Omental fat pad (tissue), 4 donors: ENCODE results near the gene KIAA0930. TPM values are rescaled to one million over a fixed set of nuclear protein-coding genes. Genes with fewer than 3 reads are reported as not detected.
"Not testable (repeated sequence)": the region's sequence is repeated elsewhere in the genome, so short reads cannot be mapped to it uniquely, and the experiment has no call there.

Experiments
- ATAC-seq: fragments of 150-250 bp; one replicate; pipeline ENCODE4 v1.9.1; 2016; ENCODE audit warnings: mild to moderate bottlenecking, moderate library complexity; ENCODE audit not compliant: low FRiP score
- DNase-seq: peaks from one replicate; pipeline ENCODE4 v3.0.0-alpha.2; 2019; ENCODE audit warnings: low spot score
- total RNA-seq, 4 donors: library from RNA; depleted of rRNA; stranded (reverse); fragments of >200 nt; gene quantifications; one replicate each; pipeline ENCODE4 v1.1.0, GENCODE V29; 2016
- TF ChIP-seq, protein P1 (sequence below), 3 donors: fragments of 450-650 bp; IDR thresholded peaks; one replicate each; pipeline ENCODE4 v1.5.1; 2016 to 2017; ENCODE audit warnings: antibody characterized with exemption in 3 of 3, mild to moderate bottlenecking in 3 of 3, moderate library complexity in 2 of 3

Gene KIAA0930
- total RNA-seq, 4 donors from 2014 or later, result 27.4 to 58.8 (median 50.2) TPM

DNA sequence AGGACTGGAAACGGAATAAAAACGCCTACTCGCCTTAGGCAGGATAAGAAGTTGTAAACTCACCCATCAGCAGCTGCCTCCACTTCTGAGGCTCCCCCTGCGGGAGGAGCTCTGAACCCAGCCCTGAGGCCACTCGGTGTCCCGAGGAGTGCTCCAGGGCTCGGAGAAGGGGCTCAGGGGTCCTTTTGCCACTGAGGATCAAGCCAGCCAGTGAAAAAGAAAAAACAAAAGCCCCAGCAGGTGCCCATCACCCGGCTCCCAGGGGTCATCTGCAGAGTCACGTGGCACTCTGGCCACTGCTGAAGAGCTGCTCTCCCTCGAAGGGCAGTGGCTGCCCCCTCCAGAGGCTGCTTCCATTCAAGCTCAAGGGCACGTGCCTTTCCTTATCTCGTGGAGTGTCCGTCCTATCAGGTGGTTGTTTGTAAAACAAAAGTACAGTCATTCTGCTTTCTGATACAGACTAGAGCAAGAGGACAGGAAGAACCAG, 48.0 kb downstream of the KIAA0930 start:
- TF ChIP-seq, protein P1, sequence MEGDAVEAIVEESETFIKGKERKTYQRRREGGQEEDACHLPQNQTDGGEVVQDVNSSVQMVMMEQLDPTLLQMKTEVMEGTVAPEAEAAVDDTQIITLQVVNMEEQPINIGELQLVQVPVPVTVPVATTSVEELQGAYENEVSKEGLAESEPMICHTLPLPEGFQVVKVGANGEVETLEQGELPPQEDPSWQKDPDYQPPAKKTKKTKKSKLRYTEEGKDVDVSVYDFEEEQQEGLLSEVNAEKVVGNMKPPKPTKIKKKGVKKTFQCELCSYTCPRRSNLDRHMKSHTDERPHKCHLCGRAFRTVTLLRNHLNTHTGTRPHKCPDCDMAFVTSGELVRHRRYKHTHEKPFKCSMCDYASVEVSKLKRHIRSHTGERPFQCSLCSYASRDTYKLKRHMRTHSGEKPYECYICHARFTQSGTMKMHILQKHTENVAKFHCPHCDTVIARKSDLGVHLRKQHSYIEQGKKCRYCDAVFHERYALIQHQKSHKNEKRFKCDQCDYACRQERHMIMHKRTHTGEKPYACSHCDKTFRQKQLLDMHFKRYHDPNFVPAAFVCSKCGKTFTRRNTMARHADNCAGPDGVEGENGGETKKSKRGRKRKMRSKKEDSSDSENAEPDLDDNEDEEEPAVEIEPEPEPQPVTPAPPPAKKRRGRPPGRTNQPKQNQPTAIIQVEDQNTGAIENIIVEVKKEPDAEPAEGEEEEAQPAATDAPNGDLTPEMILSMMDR (IDR thresholded peaks at IDR 0.05), result no peak

DNA sequence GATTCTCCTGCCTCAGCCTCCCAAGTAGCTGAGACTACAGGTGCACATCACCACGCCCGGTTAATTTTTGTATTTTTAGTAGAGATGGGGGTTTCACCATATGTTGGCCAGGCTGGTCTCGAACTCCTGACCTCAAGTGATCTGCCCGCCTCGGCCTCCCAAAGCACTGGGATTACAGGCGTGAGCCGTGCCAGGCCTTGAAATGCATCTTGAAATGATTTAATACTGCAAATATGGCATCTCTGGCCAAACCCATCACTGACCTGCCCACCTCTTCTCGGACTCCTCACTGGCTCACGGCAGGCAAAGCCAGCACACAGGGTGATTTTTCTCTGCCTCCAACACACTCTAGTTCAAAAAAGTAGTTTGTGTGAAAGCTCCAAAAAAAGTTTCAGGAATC, 48.9 kb downstream of the KIAA0930 start:
- not testable (repeated sequence) for DNase-seq, ATAC-seq

More for the DNA sequence above, 48.0 kb downstream of the KIAA0930 start:
- no peak for DNase-seq
- no peak for ATAC-seq

DNA sequence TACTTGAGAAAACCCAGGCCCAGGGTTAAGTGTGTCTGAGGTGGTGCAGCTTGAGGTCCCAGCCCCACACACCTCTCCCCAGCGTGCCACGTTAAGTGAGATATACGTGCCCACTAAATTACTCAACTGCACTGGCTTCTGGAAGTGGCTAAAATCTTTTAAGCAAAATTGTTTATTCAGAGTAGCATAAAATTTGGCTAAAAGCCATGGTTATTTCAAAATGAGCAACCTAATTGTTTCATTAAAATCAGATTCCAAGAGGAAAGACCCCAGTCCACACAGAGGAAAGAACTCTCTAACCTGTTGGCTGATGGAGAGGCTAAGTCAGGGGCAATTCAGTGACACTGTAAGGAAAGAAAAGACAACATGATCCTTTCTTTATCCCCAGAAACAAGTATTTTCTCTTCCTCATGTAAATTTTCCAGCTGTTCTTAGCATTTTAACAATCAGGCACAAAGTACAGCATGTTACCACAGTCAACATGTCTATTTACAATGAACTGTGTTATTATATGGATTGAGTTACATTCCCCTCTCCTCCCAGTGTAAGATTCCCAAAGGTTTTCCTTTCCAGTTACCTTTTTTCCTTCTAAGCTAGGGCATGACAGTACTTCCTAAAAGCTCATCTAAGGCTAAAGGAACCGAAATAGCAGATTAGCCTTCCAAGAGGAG, 50.4 kb downstream of the KIAA0930 start:
- TF ChIP-seq, protein P1 (IDR thresholded peaks at IDR 0.05), result no peak
- ATAC-seq (no peak), DNase-seq (no peak)

DNA sequence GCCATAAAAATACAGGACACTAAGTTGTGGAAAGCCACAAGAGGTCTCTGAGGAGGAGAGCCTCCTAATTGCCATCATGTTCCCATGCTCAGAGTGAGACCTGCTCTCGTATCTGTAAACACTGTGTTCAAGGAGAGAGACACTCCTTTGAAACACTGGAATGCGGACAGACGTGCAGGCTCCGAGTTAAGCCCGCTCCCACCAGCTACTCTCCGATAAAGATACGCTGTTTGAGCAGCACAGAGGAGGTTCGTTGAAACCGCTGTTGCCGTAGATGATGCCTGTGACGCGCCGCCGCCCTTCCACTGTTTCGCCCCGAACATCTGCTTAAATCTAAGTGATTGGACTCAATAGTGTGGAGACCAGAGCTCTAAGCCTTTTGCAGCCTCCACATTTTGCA, 51.9 kb downstream of the KIAA0930 start:
- ATAC-seq (no peak), DNase-seq (no peak)
- TF ChIP-seq, protein P1 (IDR thresholded peaks at IDR 0.05), result no peak

DNA sequence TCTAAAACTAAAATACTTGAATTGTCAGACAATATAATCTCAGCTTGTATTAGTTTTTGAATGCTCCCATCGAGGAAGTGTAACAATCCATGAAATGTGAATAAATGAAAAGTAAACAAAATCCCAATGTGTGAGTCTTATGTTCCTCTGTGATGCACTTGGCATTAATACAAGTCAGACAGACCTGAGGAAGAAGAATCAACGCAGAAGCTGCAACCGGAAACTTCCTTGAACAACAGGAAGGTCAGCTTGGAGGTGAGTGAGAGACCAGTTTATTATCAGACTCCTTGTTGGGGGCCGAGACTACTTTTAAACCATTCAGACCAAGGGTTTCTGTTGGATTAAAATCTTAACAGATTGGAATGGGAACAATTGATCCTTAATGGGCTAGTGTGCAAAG, 52.8 kb downstream of the KIAA0930 start:
- TF ChIP-seq, protein P1 (IDR thresholded peaks at IDR 0.05), result no peak
- no peak for DNase-seq
- ATAC-seq, result no peak

DNA sequence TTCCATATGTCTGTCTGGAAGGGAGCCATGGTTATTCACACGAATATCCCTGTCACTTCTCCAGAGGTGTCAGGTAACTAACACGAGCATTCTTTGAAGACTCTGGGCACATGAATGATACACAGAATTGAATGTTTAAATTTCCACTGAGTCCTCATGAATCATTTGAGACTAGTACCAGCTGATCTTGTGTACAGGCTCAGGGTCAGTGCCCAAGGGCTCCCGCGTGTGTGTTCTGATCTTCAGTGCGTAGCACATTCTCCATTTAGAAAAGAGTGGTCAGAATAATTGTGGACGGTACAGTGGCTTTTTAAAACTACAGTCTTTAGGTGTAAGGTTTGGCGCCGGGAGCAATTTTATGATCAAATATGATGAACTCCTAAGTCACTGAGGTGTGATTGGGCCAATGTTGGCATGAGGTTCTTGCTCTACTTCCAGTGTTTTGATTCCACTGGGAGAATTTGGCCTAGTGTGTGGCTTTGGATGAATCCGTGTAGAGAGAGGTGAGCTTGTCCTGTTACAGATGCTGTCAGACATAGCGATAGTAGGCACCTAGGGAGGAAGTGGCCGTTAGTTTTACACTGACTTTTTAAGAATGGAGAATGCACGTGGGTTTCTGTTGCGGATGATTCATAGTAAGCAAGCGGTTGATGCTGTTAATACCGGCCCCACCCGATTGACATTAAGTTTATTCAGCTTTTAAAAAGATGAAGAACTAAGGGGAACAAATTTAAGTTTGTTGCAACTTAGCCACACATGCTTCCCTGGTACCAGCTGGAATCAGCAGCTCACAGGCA, 54.8 kb downstream of the KIAA0930 start:
- no peak for ATAC-seq
- no peak for DNase-seq
- TF ChIP-seq, protein P1 (IDR thresholded peaks at IDR 0.05), result no peak

DNA sequence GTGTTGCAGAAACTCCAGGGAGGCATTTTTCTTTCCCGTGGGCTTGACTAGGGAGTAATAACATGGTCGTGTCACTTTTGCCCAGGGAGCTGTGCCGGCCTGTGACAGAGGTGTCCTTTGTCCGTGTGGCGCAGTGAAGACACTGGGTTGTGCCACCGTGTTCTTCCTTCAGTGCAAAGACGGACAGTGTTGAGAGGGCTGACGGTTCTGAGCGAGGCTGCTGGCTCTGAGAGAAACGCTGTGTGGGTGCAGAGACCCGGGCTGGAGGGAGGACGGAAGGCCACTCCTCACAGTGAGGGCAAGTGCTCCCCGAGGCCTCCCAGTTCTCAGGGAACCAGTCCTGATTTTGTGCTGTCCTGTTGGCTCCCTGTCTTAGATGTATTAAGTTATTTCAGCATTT, 56.7 kb downstream of the KIAA0930 start:
- TF ChIP-seq, protein P1 (IDR thresholded peaks at IDR 0.05), result no peak
- DNase-seq (no peak), ATAC-seq (peak; percentile 10)
